HG02938 (cell line): ENCODE data around the gene WDR26.
"Not testable (repeated sequence)": the region's sequence is repeated elsewhere in the genome, so short reads cannot be mapped to it uniquely, and the experiment has no call there.

Experiments used
- ATAC-seq: cut with Tn5 transposase; IDR thresholded peaks from one replicate; pipeline ENCODE4 v1.9.1; 2021; ENCODE audit warnings: mild to moderate bottlenecking, moderate library complexity; ENCODE audit not compliant: unreplicated experiment

The WDR26 gene

DNA sequence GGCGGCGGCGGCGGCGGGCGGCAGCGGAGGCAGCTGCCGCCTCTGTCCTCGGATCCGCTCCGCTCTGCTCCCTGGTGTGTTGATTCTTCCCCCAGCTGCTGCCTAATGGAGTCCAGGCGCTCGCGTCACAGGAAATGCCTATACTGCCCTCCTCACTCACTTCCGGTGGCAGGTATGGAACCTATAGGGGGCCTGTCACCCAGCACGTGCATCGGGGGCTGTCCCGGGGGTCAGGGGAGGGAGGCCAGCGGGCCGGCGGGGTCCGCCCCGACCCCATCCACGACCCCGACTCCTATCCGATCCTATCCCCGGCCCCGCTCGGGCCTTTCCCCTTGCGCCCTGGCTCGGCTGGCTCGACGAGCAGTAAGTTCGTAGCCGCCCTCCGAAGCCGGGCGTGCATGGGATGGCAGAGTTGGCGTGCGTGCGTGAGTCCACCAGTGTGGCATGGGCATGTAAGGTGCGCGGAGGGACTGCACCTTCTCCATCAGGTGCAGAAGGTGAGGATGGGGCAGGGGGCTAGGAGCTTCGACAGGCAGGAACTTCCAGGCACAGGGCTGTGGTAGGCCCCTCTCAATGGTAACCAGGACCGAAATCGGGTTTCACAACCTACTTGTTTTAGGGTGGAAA lies at the start of gene WDR26:
Gene WDR26, minus strand, starts transcription at position 107 of the 627 bp plus-strand sequence.
- peak; percentile 83 for ATAC-seq

DNA sequence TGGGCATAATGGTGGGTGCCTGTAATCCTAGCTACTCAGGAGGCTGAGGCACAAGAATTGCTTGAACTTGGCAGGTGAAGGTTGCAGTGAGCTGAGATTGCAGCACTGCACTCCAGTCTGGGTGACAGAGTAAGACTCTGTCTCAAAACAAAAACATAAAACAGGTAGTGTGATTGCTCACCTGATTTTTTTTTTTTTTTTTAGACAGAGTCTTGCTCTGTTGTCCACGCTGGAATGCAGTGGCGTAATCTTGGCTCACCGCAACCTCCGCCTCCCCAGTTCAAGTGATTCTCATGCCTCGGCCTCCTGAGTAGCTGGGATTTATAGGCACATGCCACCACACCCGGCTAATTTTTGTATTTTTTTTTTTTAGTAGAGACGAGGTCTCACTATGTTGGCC lies 48.6 kb upstream of the WDR26 start:
- ATAC-seq: not testable (repeated sequence)

DNA sequence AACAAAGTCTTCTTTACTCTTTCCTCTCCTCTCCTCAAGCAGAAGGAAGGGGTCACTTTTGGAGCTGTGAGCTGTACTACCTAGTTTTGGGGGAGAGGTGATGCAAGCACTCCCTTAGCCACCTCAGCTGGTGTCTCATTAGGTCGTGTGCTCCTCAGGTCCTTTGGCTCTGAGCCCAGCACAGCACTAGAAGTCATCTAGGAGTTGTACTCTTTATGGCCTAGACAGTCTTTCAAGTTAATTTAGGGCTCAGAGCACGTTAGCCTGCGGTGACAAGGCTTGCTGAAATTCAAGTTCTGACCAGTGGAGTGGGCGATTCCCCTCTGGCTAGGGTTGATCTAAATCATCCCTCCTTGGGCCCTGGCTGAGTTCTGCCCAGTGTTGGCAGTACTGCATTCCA lies 48.0 kb upstream of the WDR26 start:
- ATAC-seq: no peak

DNA sequence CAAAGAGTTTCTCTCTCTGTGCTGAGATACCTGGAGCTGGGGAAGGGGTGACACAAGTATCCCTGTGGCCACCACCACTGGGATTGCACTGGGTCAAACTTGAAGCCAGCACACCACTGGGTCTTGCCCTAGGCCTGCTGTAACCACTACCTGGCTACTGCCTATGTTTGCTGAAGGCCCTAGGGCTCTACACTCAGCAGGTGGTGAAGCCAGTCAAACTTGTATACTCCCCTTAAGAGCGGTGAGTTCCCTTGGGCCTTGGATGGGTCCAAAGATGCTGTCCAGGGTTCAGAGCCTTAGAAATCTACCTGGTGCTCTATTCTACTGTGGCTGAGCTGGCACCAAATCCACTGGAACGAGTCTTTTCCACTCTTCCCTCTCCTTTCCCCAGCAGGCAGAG lies 47.0 kb upstream of the WDR26 start:
- no peak for ATAC-seq

DNA sequence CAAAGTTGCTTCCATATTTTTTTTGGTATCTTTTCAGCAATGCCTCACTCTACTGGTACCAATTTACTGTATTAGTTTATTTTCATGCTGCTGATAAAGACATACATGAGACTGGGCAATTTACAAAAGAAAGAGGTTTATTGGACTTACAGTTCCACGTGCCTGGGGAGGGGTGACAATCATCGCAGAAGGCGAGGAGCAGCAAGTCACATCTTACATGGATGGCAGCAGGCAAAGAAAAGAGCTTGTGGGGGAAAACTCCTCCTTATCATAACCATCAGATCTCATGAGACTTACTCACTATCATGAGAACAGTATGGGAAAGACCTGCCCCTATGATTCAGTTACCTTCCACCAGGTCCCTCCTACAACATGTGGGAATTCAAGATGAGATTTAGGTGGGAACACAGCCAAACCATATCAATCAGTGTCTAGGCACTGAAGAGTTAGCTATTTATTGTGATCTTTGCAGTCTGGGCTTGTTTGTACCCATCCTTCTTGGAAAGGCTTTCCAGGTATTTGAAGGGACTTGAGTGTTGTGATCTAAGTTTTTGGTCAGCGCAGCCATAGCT lies 46.4 kb upstream of the WDR26 start:
- ATAC-seq: not testable (repeated sequence)

DNA sequence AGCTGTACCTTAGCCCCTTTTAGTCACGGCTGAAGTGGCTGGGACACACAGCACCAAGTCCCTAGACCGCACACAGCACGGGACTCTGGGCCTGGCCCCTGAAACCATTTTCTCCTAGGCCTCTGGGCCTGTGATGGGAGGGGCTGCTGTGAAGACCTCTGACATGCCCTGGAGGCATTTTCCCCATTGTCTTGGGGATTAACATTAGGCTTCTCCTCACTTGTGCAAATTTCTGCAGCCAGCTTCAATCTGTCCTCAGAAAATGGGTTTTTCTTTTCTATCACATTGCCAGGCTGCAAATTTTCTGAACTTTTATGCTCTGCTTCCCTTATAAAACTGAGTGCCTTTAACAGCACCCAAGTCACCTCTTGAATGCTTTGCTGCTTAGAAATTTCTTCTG lies 45.6 kb upstream of the WDR26 start:
- ATAC-seq: not testable (repeated sequence)

DNA sequence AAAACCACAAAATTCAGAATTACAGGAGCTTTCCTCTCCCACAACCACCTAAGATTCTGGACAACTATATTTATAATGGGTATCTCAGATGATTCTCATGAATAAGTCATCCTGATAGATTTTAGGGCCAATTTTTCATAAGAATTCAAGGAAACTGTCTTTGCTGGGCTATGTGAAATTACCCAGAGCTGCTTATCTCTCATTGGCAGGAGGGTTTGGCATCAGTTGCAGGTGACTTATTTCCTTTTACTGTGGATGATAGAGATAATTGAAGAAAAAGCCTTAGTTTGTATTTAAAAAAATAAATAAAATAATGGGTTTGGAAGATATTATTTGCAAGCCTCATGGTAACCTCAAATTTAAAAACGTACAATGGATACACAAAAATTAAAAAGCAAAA lies 38.2 kb upstream of the WDR26 start:
- no peak for ATAC-seq

DNA sequence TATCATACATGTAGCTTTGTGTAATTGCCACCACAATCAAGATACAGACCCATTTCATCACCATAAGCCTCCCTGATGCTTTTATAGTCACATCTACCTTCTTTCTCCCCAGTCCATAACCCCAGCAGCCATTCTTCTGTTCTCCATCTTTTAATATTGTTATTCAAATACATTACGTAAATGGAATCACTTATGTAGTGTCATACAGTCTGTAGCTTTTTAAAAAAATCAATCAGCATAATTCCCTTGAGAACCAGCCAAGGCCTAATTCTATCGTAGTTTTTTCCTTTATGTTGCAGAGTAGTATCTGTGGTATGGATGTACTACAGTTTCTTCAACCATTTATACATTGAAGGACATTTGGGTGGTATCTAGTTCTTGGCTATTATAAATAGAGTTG lies 31.6 kb upstream of the WDR26 start:
- no peak for ATAC-seq

DNA sequence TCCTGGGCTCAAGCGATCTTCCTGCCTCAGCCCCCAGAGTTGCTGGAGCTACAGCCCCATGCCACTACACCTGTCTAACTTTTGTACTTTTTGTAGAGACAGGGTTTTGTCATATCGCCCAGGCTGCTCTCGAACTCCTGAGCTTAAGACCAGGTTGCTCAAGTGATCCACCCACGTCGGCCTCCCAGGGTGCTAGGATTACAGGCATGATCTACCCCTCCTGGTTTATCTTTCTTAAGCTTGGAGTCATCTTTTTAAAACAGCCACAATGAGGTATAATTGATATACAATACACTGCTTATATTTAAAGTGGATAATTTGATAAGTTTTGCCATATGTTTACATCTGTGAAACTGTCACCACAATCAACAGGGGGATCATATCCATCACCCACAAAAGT lies 25.4 kb upstream of the WDR26 start:
- ATAC-seq: no peak

DNA sequence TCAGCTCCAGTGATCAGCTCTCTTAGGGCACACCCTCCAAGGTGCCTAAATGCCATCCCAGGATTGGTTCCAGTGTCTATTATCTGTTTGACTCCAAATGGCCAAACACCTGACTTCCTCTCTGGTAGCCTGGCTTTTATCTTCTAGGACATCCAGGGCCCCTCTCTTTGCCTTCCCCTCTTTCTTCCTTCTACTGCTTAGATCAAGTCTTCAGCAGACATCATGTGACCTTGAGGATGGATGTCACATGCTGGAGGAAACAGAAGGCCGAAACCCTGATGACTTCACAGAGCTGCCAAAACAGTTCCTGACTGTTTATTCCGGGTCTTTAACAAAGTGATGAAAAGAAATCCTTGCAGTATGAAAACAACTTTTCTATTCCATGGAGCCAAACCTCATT lies 24.4 kb upstream of the WDR26 start:
- ATAC-seq: no peak

DNA sequence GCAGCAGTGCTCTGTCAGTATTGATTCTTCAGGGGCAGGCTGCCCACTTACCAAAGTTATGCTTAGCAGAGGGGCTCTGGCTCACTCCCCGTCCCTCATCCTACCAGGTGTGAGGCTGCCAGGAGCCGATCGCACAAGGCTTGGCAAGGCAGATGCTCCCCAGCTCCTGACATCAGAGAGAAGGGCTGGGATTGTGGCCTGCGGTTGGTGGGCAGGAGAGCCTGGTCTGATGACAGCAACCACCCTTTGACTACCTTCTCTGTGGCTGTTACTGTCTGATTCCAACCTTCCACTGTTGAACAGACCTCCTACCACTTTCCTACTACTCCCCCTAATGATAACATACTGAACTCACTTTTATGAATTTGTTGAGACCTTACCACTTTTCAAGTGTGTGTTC lies 23.7 kb upstream of the WDR26 start:
- ATAC-seq: no peak

DNA sequence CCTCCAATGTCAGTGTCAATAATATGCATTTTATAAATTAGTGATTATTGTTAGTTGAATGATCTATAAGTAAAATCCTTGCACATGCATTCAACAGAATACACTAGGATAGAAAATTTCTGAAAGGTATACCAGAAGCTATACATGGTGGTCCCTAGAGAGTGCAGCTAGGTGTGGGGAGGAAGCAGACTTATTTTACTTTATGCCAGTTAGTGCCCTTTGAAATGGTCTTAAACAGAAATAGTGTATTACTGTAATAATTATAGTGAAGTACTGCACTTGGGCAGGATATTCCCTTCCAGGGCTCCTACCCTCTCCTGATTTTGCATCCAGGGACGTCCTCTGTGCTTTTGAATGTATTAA lies 23.2 kb upstream of the WDR26 start:
- no peak for ATAC-seq

DNA sequence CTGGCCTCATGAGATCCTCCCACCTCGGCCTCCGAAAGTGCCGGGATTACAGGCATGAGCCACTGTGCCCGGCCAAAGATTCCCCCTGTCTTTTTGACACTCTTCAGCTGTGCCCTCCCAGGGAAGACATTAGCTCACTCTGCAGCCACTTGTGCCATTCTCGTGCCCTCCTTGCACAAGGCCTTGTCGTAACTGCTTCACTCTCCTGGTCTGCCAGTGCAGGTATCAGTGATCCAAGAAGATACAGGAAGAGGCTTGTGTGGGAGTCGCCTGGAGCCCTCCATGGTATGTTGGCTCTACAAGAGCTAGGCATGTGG lies 22.0 kb upstream of the WDR26 start:
- ATAC-seq: no peak

DNA sequence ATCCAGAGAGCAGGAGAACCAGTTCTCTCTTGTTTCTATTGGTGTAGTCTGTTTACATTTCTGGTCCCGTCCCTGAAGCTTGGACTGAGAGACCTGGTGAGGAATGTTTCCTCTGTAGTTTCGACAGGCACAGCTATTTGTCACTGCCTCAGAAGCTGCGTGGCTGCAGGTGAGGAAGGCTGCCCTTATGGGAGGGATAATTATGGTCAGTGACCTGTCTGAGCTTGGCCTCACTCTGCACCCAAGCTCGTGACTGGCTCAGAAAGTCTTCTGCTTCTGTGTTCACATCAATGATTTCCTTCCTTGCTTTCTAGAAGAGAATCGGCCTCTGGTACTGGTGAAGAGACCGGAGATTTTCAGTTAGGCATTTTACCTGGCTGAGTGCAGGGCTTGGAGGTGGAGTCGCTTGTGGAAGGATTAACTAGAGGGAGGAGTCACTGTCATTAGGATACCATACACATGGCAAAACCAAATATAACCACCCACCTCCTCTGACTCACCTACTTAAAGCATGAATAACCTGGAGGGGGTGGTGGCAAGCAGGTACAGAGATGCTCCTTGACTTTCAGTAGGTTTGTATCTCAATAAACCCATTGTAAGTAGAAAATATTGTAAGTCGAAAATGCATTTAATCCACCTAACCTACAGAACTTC lies 19.9 kb upstream of the WDR26 start:
- ATAC-seq: no peak

DNA sequence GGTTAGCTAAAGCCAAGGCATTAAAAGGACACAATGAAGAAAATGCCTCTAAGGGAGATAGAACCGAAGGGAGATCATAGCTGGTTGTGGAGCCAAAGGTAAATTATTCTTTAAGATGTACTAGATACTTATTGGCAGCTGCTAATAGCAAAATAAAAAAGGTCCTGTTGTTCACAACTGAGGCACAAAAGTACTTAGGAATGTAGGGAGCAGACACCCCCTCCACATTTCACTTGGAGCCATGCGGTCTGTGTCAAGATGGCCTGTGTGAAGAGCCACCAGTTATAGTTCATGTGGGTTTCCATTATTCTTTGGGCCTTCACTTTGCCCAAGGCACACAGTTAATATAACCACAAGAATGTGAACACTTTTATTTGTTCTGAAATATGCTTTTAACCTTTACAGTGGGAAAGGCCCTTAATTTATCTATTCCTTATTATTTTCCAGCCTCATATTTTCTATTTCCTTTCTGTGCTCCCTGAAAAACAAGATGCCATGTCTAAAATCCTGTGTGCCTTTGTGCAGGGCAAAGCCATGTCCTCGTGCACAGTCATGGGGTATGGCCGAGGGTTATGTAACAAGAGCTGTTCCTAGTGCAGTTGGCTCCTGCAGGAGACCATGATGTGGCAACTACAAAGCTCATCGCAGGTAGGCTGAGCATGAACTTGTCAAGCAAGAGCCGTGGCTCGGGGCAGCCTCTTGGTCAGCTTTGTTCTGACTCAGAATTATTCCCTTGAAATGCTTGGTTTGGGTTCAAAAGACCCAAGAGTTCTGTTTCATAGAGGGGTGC lies 16.2 kb upstream of the WDR26 start:
- no peak for ATAC-seq

DNA sequence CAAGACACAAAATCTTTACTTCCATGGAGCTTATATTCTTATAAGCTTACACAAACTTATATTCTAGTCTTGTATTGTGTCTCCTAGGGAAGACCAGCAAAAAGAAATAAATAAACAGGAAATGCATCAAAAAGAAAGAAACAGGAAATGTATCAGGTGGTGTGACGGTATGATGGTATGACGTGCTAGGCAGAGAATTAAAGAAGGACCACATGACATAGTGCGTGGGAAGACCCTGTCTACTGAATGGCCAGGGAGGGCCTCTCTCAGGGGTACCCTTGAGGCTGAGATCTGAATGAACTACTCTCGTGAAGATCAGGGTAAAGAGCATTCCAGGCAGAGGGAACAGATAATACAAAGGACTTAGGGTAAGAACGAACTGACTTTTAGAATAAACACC lies 15.6 kb upstream of the WDR26 start:
- ATAC-seq: no peak

DNA sequence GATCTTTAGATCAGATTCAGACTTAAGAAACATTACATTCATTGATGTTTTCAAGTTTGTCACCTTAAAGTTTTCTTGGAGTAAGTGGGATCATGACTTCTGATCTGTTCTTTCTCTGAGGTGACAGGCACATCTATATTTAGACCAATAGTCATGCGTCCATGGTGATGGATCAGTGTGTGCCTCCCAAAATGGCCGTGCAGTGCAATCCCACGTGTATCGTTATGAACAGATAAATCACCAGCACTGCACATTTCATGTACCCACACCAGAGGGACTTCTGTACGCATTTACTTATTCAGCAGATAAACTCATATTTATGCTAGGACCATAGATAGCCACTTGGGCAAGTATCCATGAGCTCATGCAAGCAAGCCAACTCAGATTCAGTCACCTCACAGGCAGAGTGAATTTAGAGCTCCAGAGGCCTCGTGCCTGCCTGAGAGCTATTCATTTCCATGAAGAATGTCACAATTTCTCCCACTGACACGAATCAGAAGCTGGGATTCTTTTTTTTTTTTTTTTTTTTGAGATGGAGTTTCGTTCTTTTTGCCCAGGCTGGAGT lies 13.9 kb upstream of the WDR26 start:
- ATAC-seq: no peak

DNA sequence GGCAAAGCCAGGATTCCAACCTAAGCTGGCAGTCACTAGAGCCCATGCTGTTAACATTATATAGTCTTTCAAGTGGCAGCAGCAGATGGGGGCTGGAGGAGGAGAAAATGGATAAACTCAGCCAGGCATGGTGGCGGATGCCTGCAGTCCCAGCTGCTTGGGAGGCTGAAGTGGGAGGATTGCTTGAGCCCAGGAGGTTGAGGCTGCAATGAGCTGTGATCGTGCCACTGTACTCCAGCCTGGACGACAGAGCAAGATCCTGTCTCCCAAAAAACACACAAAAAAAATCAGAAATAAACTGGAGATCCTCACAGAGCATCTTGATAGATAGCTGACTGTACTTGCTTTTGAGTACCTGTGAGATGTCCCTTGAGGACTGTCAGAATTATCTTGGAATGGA lies 13.4 kb upstream of the WDR26 start:
- no peak for ATAC-seq

DNA sequence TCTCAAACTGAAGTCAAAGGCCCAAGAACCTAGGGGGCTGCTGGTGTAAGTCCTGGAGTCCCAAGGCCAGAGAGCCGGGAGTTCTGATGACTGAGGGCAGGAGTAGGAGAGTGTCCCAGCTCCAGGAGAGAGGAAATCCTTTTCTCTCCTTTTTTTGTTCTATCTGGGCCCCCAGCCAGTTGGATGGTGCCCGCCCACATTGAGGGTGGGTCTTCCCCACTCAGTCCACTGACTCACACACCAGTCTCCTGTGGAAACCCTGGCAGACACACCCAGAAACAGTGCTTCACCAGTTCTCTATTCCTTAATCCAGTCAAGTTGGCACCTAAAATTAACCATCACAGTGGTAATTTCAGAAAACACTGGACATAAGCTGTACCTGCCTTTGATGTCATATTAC lies 12.7 kb upstream of the WDR26 start:
- no peak for ATAC-seq

DNA sequence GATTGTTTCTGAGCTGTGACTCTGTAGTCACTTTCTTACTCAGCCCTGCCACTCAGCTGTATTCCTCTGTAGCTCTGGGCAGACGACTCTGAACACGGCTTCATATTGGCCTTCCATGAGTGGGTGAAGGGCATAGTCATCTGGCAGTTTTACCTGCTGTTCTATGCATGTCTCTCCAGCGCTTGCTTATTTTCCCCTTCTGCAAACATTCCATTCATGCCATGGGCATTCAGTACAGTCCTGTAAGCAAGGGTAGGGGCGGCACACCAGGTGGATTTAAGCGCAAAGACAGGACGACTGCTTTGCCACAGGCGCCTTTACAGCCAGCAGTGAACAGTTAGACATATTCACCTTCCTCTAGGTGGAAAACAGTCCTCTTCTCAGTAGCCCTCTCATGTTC lies 4.4 kb upstream of the WDR26 start:
- ATAC-seq: no peak

DNA sequence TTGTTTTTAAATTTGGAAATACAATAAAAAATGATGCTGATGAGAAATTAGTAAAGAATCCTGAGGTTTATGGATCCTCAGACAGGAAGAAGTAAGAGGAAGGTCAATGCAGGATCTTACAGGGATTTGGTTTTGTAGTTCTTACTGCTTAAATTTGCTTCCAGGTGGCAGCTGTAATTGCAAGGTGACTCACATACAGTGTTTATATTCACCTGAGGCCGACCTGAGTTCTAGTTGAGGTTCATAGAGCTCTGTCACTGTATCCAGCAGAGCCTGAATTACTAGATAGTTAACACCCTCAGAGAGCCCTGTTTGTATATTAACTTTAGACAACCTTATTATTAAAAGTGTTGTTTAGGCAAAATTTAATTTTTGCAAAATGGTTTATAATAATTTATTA lies 1.4 kb upstream of the WDR26 start:
- no peak for ATAC-seq

DNA sequence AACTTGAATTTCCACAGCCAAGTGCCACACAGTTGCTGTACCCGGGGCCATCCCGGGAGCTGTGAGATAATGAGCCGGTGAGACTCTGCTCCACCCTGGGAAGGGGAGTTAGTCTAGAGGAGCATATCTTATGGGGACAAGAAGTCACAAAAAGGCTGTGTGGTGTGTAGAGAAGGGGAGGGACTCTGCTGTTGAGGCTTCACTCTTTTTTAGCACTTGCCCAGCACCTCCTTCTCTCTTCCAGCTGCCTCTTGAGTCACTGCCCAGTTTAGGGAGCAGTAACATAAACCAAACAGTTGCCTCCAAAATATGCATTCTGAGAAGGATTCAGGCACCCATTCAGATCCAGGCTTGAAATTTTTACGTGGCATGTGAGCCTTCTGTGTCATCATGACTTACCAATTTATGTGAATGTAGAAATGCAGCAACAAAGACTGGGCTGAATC lies 744 bp upstream of the WDR26 start:
- peak; percentile 24 for ATAC-seq
